Activated CD4-positive, alpha-beta memory T cell treated with anti-CD3 and anti-CD28 coated beads, Interleukin-2, amount 10 ng/mL, durations not matched to agents 7 days and 5 days (primary cell): Measurements from ENCODE around the gene HLF. TPM values are rescaled to one million over a fixed set of nuclear protein-coding genes. Genes with fewer than 3 reads are reported as not detected.

Experiments
- CTCF ChIA-PET: fragments of 350-600 bp; sonication (Branson Sonifier 250); formaldehyde crosslinking; loops from one replicate; lab custom pipeline; 2021; ENCODE audit warnings: antibody characterized with exemption, inconsistent platforms; lab: Charles Lee
- POLR2A ChIA-PET: fragments of 350-600 bp; sonication (Branson Sonifier 250); formaldehyde crosslinking; loops from one replicate; lab custom pipeline; 2021; ENCODE audit warnings: antibody characterized with exemption; lab: Charles Lee
- DNase-seq: peaks from one replicate; pipeline ENCODE4 v3.0.0-alpha.2; 2020
- H3K27ac Mint-ChIP-seq: one replicate; pipeline ENCODE4 v1.8.0; 2021; ENCODE audit warnings: mild to moderate bottlenecking, mixed read lengths
- H3K27me3 Mint-ChIP-seq: one replicate; pipeline ENCODE4 v1.8.0; 2021; ENCODE audit warnings: mixed read lengths
- H3K36me3 Mint-ChIP-seq: one replicate; pipeline ENCODE4 v1.8.0; 2021; ENCODE audit warnings: low read depth, mixed read lengths
- H3K4me1 Mint-ChIP-seq: one replicate; pipeline ENCODE4 v1.8.0; 2021; ENCODE audit warnings: mixed read lengths
- H3K4me3 Mint-ChIP-seq: one replicate; pipeline ENCODE4 v1.8.0; 2021; ENCODE audit warnings: mild to moderate bottlenecking, mixed read lengths
- H3K9me3 Mint-ChIP-seq: one replicate; pipeline ENCODE4 v1.8.0; 2021; ENCODE audit warnings: mixed read lengths
- total RNA-seq, 2 experiments: library from RNA; stranded (reverse); gene quantifications; one replicate each; pipeline ENCODE4 v1.2.3, GENCODE V29; 2021

Gene HLF
- total RNA-seq, 2 experiments from 2014 or later = 2.8 to 3.3 TPM

- ChIA-PET POLR2A (interaction anchor here (1.6 kb wide), 1 partner anchor 25 kb away, joined by 3 read pairs; no protein-coding TSS in a partner anchor), CTCF (no interaction called here)
- H3K4me3 Mint-ChIP-seq = no peak overlapping the region
- H3K27ac Mint-ChIP-seq = no peak overlapping the region
- H3K36me3 Mint-ChIP-seq = peaks cover 6% of the 10 kb centered on the region
- no peaks in the 10 kb centered on the region for H3K27me3 Mint-ChIP-seq
- peaks cover 4% of the 10 kb centered on the region for H3K9me3 Mint-ChIP-seq
- DNase-seq = no peak
- H3K4me1 Mint-ChIP-seq = peaks cover 31% of the 10 kb centered on the region
These were observed 51.7 kb downstream of the HLF start for GRCh38 chr17:55316499-55316898.

DNA sequence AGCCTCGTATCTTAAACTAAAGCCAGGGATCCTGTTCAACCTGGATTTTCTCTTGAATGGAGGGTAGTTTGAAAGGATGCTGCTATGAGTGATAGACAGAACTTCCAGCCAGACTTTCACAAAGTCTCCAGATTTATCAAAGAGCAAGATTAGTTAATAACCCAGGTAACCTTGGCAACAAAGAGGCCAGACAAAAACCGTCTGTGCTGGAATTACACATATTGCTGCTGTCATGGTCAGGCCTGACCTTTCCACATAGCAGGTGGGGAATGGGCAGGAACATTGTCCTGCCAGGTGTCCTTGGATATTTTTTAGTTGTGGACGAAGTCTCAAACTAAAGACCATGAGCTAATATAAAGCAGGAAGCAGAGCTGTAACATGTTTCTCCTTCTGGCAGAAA lies 52.5 kb downstream of the HLF start:
- no peak overlapping the region for H3K4me3 Mint-ChIP-seq
- peaks cover 4% of the 10 kb centered on the region for H3K9me3 Mint-ChIP-seq
- peaks cover 31% of the 10 kb centered on the region for H3K4me1 Mint-ChIP-seq
- ChIA-PET CTCF (interaction anchor here (1.0 to 1.2 kb wide), 2 partner anchors 31 to 44 kb away, joined by 3 to 4 read pairs; no protein-coding TSS in a partner anchor), POLR2A (no interaction called here)
- H3K27ac Mint-ChIP-seq = no peak overlapping the region
- no peaks in the 10 kb centered on the region for H3K27me3 Mint-ChIP-seq
- H3K36me3 Mint-ChIP-seq = peaks cover 6% of the 10 kb centered on the region
- no peak for DNase-seq

DNA sequence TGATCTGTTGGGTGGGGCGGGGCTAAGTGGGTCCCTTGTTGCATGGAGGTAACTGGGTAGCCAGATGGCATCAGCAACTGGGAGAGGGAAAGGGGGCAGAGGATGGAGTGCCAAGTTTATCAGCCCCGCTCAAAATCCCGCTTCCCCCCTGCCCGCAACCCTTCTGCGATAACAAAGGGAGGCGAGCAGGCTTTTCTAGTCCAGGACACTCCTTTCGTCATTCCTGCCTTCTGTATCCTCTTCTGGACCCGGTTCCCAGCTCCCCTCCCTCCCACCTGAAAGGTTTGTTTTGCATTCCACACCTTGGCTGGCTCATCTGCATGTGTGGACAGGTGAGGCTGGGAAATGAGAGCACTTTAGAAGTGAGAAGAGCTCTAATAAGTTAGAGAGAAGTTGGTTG lies 53.3 kb downstream of the HLF start:
- Mint-ChIP-seq H3K4me3 (no peak overlapping the region), H3K4me1 (peaks cover 30% of the 10 kb centered on the region), H3K27me3 (no peaks in the 10 kb centered on the region), H3K27ac (no peak overlapping the region), H3K9me3 (peaks cover 4% of the 10 kb centered on the region), H3K36me3 (peaks cover 6% of the 10 kb centered on the region)
- CTCF ChIA-PET = interaction anchor here (1.0 to 1.2 kb wide), 2 partner anchors 30 to 43 kb away, joined by 3 to 4 read pairs; no protein-coding TSS in a partner anchor
- POLR2A ChIA-PET = no interaction called here
- DNase-seq = no peak

DNA sequence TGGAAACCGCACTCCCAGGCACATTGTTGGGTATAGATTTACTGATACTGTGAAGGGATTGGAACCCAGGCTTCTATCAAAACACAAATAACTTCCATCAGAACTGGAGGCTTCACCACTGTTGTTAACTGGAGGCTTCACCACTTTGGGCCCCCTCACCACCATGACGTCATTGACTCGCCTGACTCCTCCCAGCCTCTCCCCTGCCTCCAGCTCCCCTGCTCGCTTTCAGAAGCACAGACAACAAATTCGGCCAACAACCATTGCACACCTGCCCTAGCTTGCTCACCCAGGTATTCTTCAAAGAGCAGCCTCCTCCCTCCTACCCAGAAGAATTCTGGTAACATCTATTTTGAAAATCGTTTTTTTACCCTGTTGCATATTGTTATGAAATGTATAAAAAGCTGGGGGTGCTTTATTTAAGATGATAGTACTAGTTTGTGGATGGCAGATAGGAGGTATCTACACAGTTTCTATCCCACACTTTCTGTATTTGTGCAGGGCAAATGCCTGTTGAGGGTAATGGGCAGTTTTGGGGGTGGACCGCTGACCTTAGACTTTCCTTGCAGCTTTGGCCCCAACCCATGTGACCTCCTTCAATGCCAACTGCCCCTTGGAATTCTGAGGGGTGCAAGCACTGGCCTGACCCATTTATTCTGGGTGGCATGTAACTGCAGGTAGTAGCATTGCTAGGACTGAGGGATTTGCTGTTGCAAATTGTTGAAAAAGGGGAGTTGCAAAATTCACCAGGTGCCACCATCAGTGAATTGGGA lies 54.1 kb downstream of the HLF start:
- Mint-ChIP-seq H3K36me3 (peaks cover 6% of the 10 kb centered on the region), H3K27me3 (no peaks in the 10 kb centered on the region), H3K27ac (no peak overlapping the region), H3K9me3 (peaks cover 4% of the 10 kb centered on the region), H3K4me3 (no peak overlapping the region), H3K4me1 (peaks cover 22% of the 10 kb centered on the region)
- ChIA-PET CTCF (no interaction called here), POLR2A (no interaction called here)
- no peak for DNase-seq

- H3K4me1 Mint-ChIP-seq = peaks cover 13% of the 10 kb centered on the region
- DNase-seq = no peak
- H3K4me3 Mint-ChIP-seq = no peak overlapping the region
- POLR2A ChIA-PET = no interaction called here
- peaks cover 4% of the 10 kb centered on the region for H3K9me3 Mint-ChIP-seq
- H3K27me3 Mint-ChIP-seq = no peaks in the 10 kb centered on the region
- CTCF ChIA-PET = no interaction called here
- no peak overlapping the region for H3K27ac Mint-ChIP-seq
- peaks cover 2% of the 10 kb centered on the region for H3K36me3 Mint-ChIP-seq
These were observed 55.3 kb downstream of the HLF start for GRCh38 chr17:55319933-55320593.

GRCh38 chr17:55320594-55321426 lies 56.0 kb downstream of the HLF start:
- Mint-ChIP-seq H3K27ac (no peak overlapping the region), H3K9me3 (peaks cover 4% of the 10 kb centered on the region), H3K4me1 (peaks cover 5% of the 10 kb centered on the region), H3K4me3 (no peak overlapping the region), H3K27me3 (no peaks in the 10 kb centered on the region), H3K36me3 (peaks cover 2% of the 10 kb centered on the region)
- ChIA-PET POLR2A (no interaction called here), CTCF (interaction anchor here (0.9 kb wide), 1 partner anchor 27 kb away, joined by 3 read pairs; no protein-coding TSS in a partner anchor)
- DNase-seq = no peak

DNA sequence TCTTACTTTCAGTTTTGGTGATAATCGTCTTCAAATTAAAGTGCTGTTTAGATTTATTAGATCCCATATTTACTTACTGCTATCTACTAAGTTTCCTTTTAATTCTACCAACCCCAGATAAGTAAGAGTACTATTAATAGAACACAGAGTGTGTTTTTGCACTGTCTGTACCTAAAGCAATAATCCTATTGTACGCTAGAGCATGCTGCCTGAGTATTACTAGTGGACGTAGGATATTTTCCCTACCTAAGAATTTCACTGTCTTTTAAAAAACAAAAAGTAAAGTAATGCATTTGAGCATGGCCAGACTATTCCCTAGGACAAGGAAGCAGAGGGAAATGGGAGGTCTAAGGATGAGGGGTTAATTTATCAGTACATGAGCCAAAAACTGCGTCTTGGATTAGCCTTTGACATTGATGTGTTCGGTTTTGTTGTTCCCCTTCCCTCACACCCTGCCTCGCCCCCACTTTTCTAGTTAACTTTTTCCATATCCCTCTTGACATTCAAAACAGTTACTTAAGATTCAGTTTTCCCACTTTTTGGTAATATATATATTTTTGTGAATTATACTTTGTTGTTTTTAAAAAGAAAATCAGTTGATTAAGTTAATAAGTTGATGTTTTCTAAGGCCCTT lies 56.8 kb downstream of the HLF start:
- Mint-ChIP-seq H3K27me3 (no peaks in the 10 kb centered on the region), H3K4me1 (no peaks in the 10 kb centered on the region), H3K4me3 (no peak overlapping the region), H3K36me3 (peaks cover 2% of the 10 kb centered on the region), H3K27ac (no peak overlapping the region), H3K9me3 (no peaks in the 10 kb centered on the region)
- no peak for DNase-seq
- ChIA-PET POLR2A (no interaction called here), CTCF (interaction anchor here (0.9 kb wide), 1 partner anchor 26 kb away, joined by 3 read pairs; no protein-coding TSS in a partner anchor)

DNA sequence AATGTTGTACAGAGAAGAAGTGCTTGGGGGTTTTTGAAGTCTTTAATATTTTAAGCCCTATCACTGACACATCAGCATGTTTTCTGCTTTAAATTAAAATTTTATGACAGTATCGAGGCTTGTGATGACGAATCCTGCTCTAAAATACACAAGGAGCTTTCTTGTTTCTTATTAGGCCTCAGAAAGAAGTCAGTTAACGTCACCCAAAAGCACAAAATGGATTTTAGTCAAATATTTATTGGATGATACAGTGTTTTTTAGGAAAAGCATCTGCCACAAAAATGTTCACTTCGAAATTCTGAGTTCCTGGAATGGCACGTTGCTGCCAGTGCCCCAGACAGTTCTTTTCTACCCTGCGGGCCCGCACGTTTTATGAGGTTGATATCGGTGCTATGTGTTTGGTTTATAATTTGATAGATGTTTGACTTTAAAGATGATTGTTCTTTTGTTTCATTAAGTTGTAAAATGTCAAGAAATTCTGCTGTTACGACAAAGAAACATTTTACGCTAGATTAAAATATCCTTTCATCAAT lies 57.8 kb downstream of the HLF start:
- ChIA-PET POLR2A (no interaction called here), CTCF (no interaction called here)
- H3K4me3 Mint-ChIP-seq = no peak overlapping the region
- H3K9me3 Mint-ChIP-seq = no peaks in the 10 kb centered on the region
- H3K36me3 Mint-ChIP-seq = peaks cover 2% of the 10 kb centered on the region
- no peak overlapping the region for H3K27ac Mint-ChIP-seq
- no peaks in the 10 kb centered on the region for H3K27me3 Mint-ChIP-seq
- DNase-seq = no peak
- H3K4me1 Mint-ChIP-seq = no peaks in the 10 kb centered on the region

- Mint-ChIP-seq H3K4me1 (no peaks in the 10 kb centered on the region), H3K27ac (no peak overlapping the region), H3K27me3 (no peaks in the 10 kb centered on the region), H3K4me3 (no peak overlapping the region), H3K9me3 (peaks cover 4% of the 10 kb centered on the region), H3K36me3 (peaks cover 2% of the 10 kb centered on the region)
- DNase-seq = no peak
- ChIA-PET POLR2A (no interaction called here), CTCF (interaction anchor here (1.5 kb wide), 1 partner anchor 24 kb away, joined by 4 read pairs; no protein-coding TSS in a partner anchor)
These were observed 58.9 kb downstream of the HLF start for GRCh38 chr17:55323518-55324295.

DNA sequence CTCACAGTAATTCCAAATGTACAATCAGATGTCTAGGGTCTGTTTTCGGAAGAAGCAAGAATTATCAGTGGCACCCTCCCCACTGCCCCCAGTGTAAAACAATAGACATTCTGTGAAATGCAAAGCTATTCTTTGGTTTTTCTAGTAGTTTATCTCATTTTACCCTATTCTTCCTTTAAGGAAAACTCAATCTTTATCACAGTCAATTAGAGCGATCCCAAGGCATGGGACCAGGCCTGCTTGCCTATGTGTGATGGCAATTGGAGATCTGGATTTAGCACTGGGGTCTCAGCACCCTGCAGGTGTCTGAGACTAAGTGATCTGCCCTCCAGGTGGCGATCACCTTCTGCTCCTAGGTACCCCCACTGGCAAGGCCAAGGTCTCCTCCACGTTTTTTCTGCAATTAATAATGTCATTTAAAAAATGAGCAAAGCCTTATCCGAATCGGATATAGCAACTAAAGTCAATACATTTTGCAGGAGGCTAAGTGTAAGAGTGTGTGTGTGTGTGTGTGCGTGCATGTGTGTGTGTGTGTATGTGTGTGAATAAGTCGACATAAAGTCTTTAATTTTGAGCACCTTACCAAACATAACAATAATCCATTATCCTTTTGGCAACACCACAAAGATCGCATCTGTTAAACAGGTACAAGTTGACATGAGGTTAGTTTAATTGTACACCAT lies 59.7 kb downstream of the HLF start:
- POLR2A ChIA-PET = no interaction called here
- no peak for DNase-seq

GRCh38 chr17:55325406-55325805 lies 60.6 kb downstream of the HLF start:
- Mint-ChIP-seq H3K27ac (no peak overlapping the region), H3K4me3 (no peak overlapping the region), H3K9me3 (peaks cover 4% of the 10 kb centered on the region), H3K27me3 (peaks cover 5% of the 10 kb centered on the region), H3K36me3 (no peaks in the 10 kb centered on the region), H3K4me1 (no peaks in the 10 kb centered on the region)
- no peak for DNase-seq
- ChIA-PET POLR2A (no interaction called here), CTCF (interaction anchor here (0.6 to 2.0 kb wide), 5 partner anchors 19 to 31 kb away, joined by 3 to 6 read pairs (median 3); no protein-coding TSS in a partner anchor)

More for the DNA sequence above, 59.7 kb downstream of the HLF start:
- peaks cover 4% of the 10 kb centered on the region for H3K9me3 Mint-ChIP-seq
- no peaks in the 10 kb centered on the region for H3K36me3 Mint-ChIP-seq
- peaks cover 2% of the 10 kb centered on the region for H3K27me3 Mint-ChIP-seq
- CTCF ChIA-PET = interaction anchor here (1.5 to 2.0 kb wide), 3 partner anchors 24 to 32 kb away, joined by 3 to 6 read pairs (median 4); no protein-coding TSS in a partner anchor
- no peak overlapping the region for H3K4me3 Mint-ChIP-seq
- H3K27ac Mint-ChIP-seq = no peak overlapping the region
- H3K4me1 Mint-ChIP-seq = no peaks in the 10 kb centered on the region
